GM18511 (cell line): ENCODE data around the gene AP2B1.

ENCODE experiments used
- ATAC-seq: cut with Tn5 transposase; IDR thresholded peaks from one replicate; pipeline ENCODE4 v1.9.1; 2021; ENCODE audit warnings: mild to moderate bottlenecking, moderate library complexity; ENCODE audit not compliant: unreplicated experiment

Gene AP2B1

DNA sequence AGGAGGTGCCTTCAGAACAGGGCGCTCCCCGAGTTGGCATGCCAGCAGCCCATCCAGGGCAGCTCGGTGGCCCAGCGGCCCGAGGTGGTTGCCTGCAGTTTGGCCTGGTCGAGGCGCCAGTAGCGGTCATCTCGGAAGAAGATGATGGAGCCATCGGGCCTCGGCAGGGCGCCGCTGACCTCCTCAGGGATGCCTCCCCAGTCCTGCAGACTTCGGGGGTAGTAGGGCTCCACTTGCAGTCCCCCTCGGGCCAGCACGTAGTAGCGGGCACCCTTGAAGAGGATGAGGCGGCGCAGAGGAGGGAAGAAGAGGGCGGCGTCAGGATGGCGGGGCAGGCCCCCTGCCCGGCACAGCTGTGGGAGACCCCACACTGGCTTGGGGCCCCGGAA is 179.4 kb downstream of the AP2B1 start:
- ATAC-seq = no peak

DNA sequence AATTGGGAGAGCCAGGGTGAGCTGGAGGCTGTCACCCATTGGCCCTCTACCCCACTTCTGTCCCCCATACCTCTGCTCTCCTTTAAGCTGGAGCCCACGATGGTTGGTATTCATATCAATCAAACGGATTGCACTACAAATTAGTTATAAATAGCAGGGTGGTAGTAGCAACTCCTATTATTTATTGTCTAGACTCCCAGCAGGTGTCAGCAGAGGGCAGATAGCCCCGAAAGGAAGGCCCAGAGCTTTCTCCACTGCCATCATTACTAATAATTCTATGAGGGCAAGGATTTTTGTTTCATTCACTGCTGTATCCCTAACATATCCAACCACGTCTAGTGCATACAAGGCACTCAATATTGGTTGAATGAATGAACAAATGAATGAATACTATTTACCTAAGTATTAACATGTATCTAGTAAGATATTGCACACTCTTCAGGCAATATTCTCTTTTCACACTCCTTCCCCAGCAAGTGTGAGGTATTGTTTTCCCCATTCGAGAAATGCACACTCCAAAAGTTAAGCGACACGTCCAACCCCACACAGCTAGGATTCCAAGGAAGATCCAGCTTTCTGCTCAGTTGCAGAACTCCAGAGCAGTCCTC is 179.9 kb downstream of the AP2B1 start:
- ATAC-seq = no peak

GRCh38 chr17:35768797-35769196 is 181.7 kb downstream of the AP2B1 start:
- ATAC-seq = no peak

DNA sequence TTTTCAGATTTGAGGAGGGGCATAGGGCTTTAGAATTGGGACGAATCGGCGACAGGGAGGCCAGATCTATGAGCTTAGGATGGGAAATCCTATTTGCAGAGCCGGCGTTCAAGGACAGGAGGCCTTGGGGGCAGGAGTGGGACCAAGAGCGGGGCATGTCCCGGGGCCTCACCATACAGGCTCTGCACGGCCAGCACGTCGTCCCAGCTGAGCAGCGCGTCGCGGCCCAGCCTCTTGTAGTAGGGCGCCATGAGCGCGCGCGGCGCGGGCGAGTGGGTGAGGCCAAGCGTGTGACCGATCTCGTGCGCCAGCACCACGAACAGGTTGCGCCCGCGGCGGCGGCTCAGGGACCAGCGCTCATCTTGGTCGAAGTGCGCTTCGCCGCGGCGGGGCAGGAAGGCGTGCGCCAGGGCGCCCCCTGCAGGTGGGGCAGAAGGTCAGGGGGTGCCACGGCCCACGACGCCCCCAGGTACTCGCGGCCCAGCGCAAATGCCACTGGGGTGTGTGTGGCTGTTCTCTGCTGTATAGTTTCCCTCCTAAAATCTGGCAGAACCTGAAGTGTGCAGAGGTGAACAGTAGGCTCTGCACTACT is 182.9 kb downstream of the AP2B1 start:
- ATAC-seq = no peak

DNA sequence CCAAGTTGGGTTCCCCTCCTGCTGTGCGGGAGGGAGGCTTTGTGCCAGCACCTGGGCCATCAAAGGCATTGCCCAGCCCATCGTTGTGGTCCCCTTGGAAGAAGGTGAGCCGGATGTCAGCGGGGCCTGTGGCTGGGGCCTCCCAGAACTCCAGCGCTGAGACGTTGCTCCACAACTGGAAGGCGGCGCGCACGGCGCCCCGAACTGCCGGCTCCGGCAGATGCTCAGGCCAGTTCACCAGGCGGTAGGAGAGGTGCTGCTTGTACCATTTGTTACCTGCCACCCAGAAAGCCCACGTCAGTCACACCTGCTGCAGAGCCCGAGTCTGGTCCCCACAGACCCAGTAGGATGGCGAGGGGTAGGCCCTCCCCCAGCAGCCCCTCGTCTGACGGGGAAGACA is 186.0 kb downstream of the AP2B1 start:
- ATAC-seq = no peak

DNA sequence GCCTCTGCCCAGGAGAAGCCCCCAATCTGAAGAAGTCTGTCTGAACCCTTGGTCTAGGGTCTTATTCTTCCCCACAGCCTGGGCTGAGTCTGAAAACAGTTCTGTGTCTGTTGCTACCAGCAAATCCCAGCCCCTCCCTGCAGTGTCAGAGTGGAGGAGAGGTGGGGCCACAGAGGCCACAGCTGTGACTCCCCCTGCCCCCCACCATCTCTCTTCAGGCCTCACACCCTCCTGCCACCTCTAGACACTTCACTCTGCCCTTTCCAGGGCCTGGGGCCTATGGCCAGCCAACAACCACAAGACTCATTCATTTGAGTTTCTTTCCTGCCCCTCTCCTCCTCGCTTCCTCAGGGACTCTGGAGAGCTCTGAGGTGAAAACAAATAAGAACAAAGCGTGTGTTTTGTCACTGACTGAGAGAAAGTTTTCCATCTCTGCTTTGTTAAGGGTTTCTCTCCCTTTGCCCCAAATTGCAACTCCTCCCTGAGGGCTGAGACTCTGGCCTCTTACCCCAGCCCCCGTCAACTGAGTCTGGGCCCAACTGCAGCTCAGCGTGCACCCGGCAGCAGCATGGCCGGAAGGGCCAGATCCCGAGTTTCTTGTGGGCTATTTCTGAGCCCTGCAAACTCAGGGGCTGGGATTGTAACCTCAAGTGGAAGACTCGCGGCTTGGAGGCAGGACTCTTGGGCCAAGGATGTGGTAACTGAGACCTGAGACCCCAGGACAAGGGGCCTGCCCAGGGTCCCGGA is 186.7 kb downstream of the AP2B1 start:
- ATAC-seq = no peak

- ATAC-seq = no peak
Measured at GRCh38 chr17:35774499-35774898, 187.4 kb downstream of the AP2B1 start.

DNA sequence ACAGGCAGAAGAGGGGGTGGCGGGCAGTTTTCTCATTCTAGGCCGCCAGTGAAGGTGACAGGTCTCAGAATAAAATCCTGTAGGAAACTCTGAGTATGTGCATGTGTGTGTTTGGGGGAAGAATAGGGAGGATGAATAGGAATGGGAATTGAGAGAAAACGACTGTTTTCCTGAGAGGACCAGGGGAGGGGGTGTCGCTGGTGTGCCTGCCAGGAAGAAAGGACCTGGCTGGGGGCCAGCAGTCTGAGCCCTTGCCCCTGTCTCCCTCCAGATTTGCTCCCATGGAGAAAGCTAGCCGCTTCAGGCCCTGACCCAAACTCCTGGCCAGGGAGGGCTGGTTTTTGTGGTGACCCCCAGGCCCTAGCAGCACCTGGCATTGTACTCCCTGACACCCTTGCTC is 187.9 kb downstream of the AP2B1 start:
- no peak for ATAC-seq

GRCh38 chr17:35775583-35775982 is 188.5 kb downstream of the AP2B1 start:
- ATAC-seq = no peak
